Smooth muscle cell (in vitro differentiated cells): Measurements from ENCODE around the gene RERG. TPM values are rescaled to one million over a fixed set of nuclear protein-coding genes. Genes with fewer than 3 reads are reported as not detected.
A peak's percentile ranks its signal among the peaks of the same experiment; 100 is the strongest.

Experiments
- DNase-seq: peaks from one replicate; lab custom pipeline; 2025; ENCODE audit not compliant: unreplicated experiment; lab: John Stamatoyannopoulos, UW
- H2AFZ ChIP-seq: fragments of 200-600 bp; sonication (generic); 2 replicates; pipeline ENCODE4 v1.6.0; 2016; ENCODE audit warnings: antibody characterized with exemption, low read depth, mild to moderate bottlenecking
- H3F3A ChIP-seq: fragments of 200-600 bp; sonication (generic); 2 replicates; pipeline ENCODE4 v1.6.0; 2017; ENCODE audit warnings: antibody characterized with exemption, low read depth
- H3K27ac ChIP-seq: fragments of 200-600 bp; sonication (generic); 2 replicates; pipeline ENCODE4 v1.5.1; 2016; ENCODE audit warnings: low read depth, mild to moderate bottlenecking
- H3K27me3 ChIP-seq: fragments of 200-600 bp; sonication (generic); 2 replicates; pipeline ENCODE4 v1.6.1; 2016; ENCODE audit warnings: low read depth, mild to moderate bottlenecking
- H3K36me3 ChIP-seq: fragments of 200-600 bp; sonication (generic); 2 replicates; pipeline ENCODE4 v1.5.1; 2016; ENCODE audit warnings: low read depth
- H3K4me1 ChIP-seq: fragments of 200-600 bp; sonication (generic); 2 replicates; pipeline ENCODE4 v1.5.1; 2016; ENCODE audit warnings: low read depth
- H3K4me2 ChIP-seq: fragments of 200-600 bp; sonication (generic); 2 replicates; pipeline ENCODE4 v1.6.0; 2016; ENCODE audit warnings: mild to moderate bottlenecking
- H3K4me3 ChIP-seq: fragments of 200-600 bp; sonication (generic); 2 replicates; pipeline ENCODE4 v1.5.1; 2016; ENCODE audit warnings: mild to moderate bottlenecking
- H3K79me2 ChIP-seq: fragments of 200-600 bp; sonication (generic); 2 replicates; pipeline ENCODE4 v1.6.0; 2016; ENCODE audit warnings: low read depth, mild to moderate bottlenecking
- H3K9ac ChIP-seq: fragments of 200-600 bp; sonication (generic); 2 replicates; pipeline ENCODE4 v1.6.0; 2016; ENCODE audit warnings: low read depth
- H3K9me3 ChIP-seq: fragments of 200-600 bp; sonication (generic); replicated peaks from 2 replicates; pipeline ENCODE4 v1.5.1; 2016; ENCODE audit warnings: low read depth
- H4K20me1 ChIP-seq: fragments of 200-600 bp; sonication (generic); 2 replicates; pipeline ENCODE4 v1.6.0; 2016; ENCODE audit warnings: low read depth
- WGBS: methylation state at CpG from one replicate; pipeline ENCODE4 v1.1.7; 2016; ENCODE audit warnings: low lambda C conversion rate; 5-methylcytosine and 5-hydroxymethylcytosine counted together
- polyA plus RNA-seq: library from polyadenylated mRNA; unstranded; fragments of >200 nt; fragmentation: Nextera tagmentation; extraction: Ambion mirVana; gene quantifications from 2 replicates; pipeline ENCODE4 v1.2.1, GENCODE V29; 2016
- total RNA-seq: library from RNA; depleted of rRNA; stranded (reverse); fragments of >200 nt; gene quantifications from 2 replicates; pipeline ENCODE4 v1.2.3, GENCODE V29; 2014
- TF ChIP-seq, protein P1 (sequence below): fragments of 200-600 bp; sonication (generic); IDR thresholded peaks from 2 replicates; pipeline ENCODE4 v1.5.1; 2017; ENCODE audit warnings: borderline replicate concordance, mild to moderate bottlenecking, antibody characterized with exemption; ENCODE audit not compliant: insufficient read depth, poor library complexity, severe bottlenecking

The RERG gene
- total and polyA plus RNA-seq, 2 experiments from 2014 or later, result 0.04 TPM; not detected in 1

DNA sequence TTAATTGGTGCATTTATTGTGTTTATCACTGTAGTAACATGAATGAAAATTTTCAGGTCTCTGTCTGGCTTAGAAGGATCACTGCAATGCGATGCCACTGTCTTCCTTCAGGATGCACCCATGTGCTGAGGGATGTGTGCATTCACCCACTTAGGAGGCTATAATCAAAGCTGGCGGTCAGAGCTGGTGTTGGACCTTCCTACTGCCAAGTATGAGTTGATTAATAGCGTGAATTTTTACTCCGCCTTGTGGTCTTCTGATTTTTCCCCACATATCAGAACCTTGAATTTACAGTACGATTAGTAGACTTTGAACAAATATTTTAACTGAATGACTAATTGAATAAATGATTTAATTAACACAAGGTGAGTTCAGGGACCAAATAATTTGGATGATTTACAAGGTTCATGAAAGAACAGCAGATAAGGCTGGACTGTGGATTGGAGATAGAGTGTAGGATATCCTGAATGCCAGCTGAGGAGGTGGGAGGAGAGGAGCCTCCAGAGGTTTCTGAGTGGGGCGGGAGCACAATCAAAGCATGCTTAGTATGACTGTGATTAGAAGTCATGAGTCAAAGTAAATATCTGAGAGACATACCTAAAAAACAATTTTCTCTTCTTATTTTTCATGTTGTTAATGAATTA is 50.1 kb downstream of the RERG start:
- no peaks in the 10 kb centered on the region for H3K36me3 ChIP-seq
- H3K4me3 ChIP-seq, result no peak overlapping the region
- no peak for DNase-seq
- H3F3A ChIP-seq, result no peaks in the 10 kb centered on the region
- H3K9me3 ChIP-seq, result no peaks in the 10 kb centered on the region
- no peak overlapping the region for H3K9ac ChIP-seq
- H3K4me2 ChIP-seq, result no peak overlapping the region
- TF ChIP-seq, protein P1, sequence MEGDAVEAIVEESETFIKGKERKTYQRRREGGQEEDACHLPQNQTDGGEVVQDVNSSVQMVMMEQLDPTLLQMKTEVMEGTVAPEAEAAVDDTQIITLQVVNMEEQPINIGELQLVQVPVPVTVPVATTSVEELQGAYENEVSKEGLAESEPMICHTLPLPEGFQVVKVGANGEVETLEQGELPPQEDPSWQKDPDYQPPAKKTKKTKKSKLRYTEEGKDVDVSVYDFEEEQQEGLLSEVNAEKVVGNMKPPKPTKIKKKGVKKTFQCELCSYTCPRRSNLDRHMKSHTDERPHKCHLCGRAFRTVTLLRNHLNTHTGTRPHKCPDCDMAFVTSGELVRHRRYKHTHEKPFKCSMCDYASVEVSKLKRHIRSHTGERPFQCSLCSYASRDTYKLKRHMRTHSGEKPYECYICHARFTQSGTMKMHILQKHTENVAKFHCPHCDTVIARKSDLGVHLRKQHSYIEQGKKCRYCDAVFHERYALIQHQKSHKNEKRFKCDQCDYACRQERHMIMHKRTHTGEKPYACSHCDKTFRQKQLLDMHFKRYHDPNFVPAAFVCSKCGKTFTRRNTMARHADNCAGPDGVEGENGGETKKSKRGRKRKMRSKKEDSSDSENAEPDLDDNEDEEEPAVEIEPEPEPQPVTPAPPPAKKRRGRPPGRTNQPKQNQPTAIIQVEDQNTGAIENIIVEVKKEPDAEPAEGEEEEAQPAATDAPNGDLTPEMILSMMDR, result no peak
- no peaks in the 10 kb centered on the region for H3K27me3 ChIP-seq
- no peaks in the 10 kb centered on the region for H4K20me1 ChIP-seq
- H3K79me2 ChIP-seq, result no peaks in the 10 kb centered on the region
- H3K27ac ChIP-seq, result no peak overlapping the region
- no peak overlapping the region for H2AFZ ChIP-seq
- H3K4me1 ChIP-seq, result no peaks in the 10 kb centered on the region
- WGBS, result 86% methylated on average over 6 of the region's 6 CpGs

DNA sequence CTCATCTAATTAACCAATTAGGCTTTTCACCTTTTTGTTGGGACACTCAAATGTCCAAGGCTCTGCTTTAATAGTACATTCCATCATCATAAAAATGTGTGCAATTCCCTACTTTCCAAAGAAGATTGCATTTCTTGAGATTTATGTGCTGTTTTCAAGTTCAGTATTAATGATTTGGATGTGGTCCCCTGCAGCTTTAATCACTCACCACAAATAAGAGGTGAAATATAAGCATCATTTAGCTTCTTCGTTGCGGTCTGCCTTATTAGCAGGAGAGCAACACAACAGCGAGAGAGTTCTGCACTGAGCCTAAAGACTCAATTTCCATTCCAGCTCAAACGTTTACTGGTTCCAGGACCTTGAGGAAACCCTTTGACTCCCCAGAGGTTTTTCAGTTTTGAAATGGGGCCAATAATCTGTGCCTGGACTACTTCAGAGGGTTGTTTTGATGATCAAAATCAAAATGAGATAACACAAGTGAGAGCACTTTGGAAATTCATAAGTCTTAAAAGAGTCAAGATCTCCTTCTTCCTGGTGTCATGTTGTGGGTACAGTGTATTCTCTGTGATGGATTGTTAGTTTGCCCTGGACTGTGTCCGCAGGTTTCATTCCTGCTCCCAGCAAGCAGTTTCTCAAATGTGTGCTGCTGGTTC is 53.1 kb downstream of the RERG start:
- DNase-seq, result no peak
- Histone ChIP-seq H3K79me2 (no peaks in the 10 kb centered on the region), H3K27ac (no peak overlapping the region), H3K36me3 (no peaks in the 10 kb centered on the region), H3K4me2 (no peak overlapping the region), H3F3A (no peaks in the 10 kb centered on the region), H4K20me1 (no peaks in the 10 kb centered on the region), H3K9ac (no peak overlapping the region), H3K9me3 (no peaks in the 10 kb centered on the region), H3K27me3 (no peaks in the 10 kb centered on the region), H2AFZ (no peak overlapping the region), H3K4me3 (no peak overlapping the region), H3K4me1 (no peaks in the 10 kb centered on the region)
- WGBS, result 80% methylated on average over 5 of the region's 5 CpGs
- TF ChIP-seq, protein P1, result no peak

DNA sequence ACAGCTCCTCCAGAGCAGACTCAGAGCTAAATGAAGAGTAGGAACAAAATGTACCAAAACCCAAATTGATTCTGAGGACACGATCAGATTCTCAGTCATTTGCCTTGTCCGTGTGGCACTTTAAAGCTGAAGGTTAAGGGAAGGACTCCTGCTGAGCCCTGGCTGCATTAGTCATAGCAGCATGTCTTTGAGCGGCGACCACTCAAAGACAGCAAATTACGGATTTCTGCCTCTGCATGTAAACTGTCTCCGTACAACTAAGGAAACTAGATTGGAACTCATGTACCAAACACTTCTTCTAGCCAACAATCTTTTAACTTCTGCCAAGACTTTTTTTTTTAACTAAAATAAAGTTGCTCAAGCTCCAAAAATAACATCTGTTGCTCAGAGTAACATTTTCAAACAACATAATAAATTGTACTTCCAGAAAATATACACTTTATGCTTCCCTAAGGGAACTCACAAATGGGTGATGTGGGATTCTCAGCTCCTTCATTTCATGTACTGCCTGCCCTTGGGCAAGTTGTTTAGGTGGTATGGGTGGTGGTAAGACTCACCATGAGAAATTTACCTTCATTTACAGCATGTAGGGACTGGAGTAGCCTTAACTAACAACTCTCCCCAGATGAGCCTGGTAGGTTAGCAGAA is 56.1 kb downstream of the RERG start:
- WGBS, result 15% methylated on average over 6 of the region's 6 CpGs
- no peaks in the 10 kb centered on the region for H3K27me3 ChIP-seq
- H3K9me3 ChIP-seq, result no peaks in the 10 kb centered on the region
- no peak for DNase-seq
- no peaks in the 10 kb centered on the region for H3K4me1 ChIP-seq
- H3F3A ChIP-seq, result no peaks in the 10 kb centered on the region
- no peaks in the 10 kb centered on the region for H4K20me1 ChIP-seq
- H3K36me3 ChIP-seq, result no peaks in the 10 kb centered on the region
- H3K9ac ChIP-seq, result no peak overlapping the region
- TF ChIP-seq, protein P1, result no peak
- peak overlapping the region; percentile 57 for H2AFZ ChIP-seq
- no peak overlapping the region for H3K4me3 ChIP-seq
- no peak overlapping the region for H3K27ac ChIP-seq
- H3K79me2 ChIP-seq, result no peaks in the 10 kb centered on the region
- H3K4me2 ChIP-seq, result peak overlapping the region; percentile 62
